ENCODE measurements around the gene RNASE2.
"Not testable (repeated sequence)": the region's sequence is repeated elsewhere in the genome, so short reads cannot be mapped to it uniquely, and the experiment has no call there.

Gene RNASE2

GRCh38 chr14:20985650-20986049 lies 30.4 kb downstream of the RNASE2 start:
- not testable (repeated sequence) for DNase-seq

DNA sequence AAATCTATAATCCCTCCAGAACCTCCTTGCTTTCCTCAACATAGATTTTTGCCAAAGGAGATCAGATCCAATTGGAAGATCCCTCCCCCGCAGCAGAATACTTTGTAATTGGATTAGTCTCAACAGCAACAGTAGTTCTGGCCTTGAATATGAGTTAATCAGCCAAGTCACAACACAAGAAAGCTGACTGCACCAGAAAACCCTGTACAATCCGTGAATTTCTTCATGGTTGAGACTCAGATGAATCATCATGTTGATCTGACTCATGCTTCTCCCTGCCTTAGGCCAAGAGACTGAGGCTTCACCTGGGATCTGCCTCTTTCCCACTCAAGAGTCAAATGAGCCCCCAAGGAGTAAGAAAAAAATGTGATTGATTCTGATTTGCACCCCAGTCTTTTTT lies 31.5 kb downstream of the RNASE2 start:
- no peak for DNase-seq

DNA sequence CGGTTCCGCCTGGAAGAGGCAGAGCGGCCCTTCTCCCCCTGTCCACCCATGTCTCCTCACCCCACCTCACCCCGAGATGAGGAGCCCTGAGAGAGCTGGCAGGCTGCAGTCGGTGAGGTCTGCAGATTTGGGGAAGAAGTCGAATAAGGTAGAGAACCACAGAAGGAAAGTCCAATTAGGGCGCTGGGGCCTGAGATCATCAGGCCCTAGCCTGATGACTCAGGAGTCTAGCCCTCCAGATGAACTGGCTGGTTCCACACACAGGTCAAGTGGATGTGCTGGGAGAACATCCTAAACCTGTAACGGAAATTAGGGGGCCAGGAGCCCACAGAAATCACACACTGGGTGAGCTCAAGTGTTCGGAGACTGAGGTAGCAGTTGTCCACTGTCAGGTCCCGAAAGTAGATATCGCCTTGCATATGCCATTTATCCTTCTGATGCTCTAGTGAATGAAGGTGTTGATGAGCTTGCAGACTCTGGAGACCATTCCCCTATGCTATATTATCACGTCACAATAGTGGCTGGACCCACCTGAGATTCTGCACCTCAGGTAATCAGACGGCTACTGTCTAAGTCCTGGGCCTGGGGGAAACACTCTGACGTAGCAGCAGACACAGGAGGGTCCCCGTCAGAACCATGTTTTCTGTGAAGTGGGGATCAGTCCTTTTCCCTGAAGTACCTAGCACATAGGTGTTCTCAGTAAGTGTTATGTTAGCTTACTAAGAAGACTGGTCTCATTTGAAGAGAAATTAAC lies 33.6 kb downstream of the RNASE2 start:
- no peak for DNase-seq

DNA sequence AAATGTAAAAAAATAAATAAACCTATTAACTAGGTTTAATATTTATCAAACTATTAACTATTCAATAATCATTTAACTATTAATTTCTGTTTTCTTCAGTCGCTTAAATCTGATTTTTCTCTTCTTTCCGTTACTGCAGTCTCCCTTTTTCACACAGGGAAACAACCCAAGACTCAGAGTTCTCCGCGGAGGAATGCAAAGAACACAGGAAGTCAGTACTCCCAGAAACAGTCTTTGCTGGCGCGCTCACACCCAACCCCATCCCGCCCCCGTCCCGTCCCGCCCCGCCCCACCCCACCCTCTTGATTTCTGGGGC lies 34.1 kb downstream of the RNASE2 start:
- no peak for DNase-seq

GRCh38 chr14:20989787-20990600 lies 34.7 kb downstream of the RNASE2 start, which contains the start of gene METTL17:
Gene METTL17 (plus strand): TSS chr14:20989980. CDS start chr14:20990003, 23 bp downstream.
- peak; percentile 90 for DNase-seq

GRCh38 chr14:20996521-20996920 lies 41.2 kb downstream of the RNASE2 start:
- no peak for DNase-seq

GRCh38 chr14:20997115-20997514 lies 41.8 kb downstream of the RNASE2 start:
- no peak for DNase-seq

DNA sequence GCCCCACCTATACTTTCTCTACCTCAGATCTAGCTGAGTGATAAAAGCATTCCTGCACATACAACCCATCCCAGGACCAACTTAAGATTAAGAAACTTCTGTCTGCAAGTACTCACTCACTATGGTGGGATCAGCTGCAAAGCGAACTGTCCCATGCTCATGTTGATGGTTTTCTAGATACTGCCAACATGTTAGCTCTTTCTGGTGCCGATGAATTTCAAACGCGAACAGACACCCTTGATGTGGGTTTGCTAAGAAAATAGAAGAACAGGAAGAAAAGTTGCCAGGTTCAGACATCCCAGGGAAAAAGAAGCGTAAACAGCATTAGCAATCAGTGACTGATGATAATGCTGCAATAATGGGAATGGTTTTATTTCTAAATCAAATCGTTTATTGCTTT lies 42.3 kb downstream of the RNASE2 start:
- DNase-seq = no peak

- no peak for DNase-seq
Observed at GRCh38 chr14:20998139-20998538, 42.9 kb downstream of the RNASE2 start.

DNA sequence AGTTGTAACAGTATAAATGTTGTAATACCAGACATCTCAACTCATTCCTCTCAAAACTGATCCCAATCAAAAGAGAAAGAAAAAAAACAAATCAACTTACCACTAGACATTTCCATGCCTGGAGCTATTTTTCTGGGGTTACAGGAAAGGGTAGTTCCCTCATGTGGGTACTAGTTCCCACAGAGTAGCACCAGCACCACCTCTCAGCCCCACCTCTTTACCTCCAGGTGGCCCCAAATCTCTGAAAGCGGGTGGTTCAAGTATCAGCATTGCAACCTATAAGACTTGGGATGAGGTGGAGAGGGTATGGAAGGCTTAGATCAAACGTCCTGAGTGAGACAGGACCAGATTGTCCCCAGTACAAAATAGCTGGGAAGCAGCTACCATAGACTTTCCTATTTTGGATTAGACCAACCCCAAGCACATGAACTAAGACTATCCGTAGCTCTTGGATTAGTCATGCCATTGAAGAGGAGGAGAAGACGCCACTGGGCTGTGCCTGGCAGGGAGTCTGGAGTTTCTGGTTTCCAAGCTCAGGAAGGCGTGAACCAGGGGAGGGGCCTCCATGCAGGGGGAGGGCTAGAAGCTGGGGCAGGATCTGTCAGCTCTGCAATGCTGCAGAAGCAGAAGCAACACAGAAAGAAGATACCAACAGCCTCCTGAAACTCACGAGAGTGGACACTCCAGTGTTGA lies 43.5 kb downstream of the RNASE2 start, which contains the start of gene SLC39A2:
SLC39A2 (plus strand) TSS at position 620 of the 693 bp plus-strand sequence. CDS start 154 bp downstream, outside the sequence.
- DNase-seq = no peak

DNA sequence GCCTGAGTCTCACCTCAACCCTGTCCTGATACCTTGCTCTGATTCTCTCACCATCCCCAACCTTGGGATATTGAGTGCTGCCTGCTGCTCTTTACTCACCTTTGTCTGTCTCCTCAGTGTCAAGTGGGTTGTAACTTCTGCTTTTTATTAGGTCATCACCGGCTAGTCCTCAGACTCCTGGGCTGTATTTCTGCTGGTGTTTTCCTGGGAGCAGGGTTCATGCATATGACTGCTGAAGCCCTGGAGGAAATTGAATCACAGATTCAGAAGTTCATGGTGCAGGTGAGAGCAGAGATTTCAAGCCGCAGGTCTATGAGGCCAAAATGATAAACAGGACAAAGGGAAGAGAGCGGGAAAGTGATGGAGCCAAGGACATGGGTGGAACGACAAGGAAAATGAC lies 44.3 kb downstream of the RNASE2 start:
- DNase-seq = no peak

- DNase-seq = no peak
Observed at GRCh38 chr14:21001218-21001617, 45.9 kb downstream of the RNASE2 start.

GRCh38 chr14:21003788-21004346 lies 48.6 kb downstream of the RNASE2 start:
- no peak for DNase-seq

Data from activated CD8-positive, alpha-beta memory T cell treated with anti-CD3 and anti-CD28 coated beads, Interleukin-2, amount 50 U/mL, for 48 hours (primary cell).